ENCODE measurements around the gene CNTN2. TPM values are rescaled to one million over a fixed set of nuclear protein-coding genes. Genes with fewer than 3 reads are reported as not detected.

Gene CNTN2
- polyA plus RNA-seq, 4 donors = under 0.01 to 1.7 (median 0.35) TPM; not detected in 1

DNA sequence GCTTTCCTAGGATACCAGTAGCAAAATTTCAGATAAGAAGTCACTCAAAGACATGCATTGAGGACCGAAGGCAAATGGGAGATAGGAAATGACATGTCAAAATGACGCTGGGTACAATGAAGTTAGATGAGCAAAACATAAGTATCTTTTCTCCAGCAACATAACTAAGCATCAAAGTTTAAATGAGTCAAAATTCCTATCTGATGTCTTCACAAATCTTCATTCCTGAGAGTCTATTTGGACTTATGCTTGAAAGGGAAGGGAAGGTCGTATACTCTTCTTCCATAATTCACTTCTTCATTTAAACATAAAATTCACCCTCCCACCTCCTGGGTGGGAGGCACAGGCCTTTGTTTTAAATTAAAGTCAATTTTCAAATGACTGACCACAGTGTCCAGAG is 45.3 kb downstream of the CNTN2 start:
- Histone ChIP-seq H3K27me3 (ENCODE audit: control insufficient read depth in 3 of 3, insufficient read depth in 3 of 3, low read length in 3 of 3) (no peaks in the 10 kb centered on the region), H3K27ac (ENCODE audit: low read depth in 1 of 3, low read length in 2 of 3) (no peak overlapping the region), H3K9me3 (ENCODE audit: control insufficient read depth in 2 of 2, insufficient read depth in 1 of 2, low read depth in 1 of 2, low read length in 1 of 2) (no peaks in the 10 kb centered on the region), H3K4me3 (ENCODE audit: low read depth in 1 of 3, low read length in 3 of 3) (no peak overlapping the region), H3K36me3 (ENCODE audit: control insufficient read depth in 3 of 3, insufficient read depth in 2 of 3, low read depth in 1 of 3, low read length in 3 of 3) (peaks cover 17 to 26% (median 26%) of the 10 kb centered on the region in 3 donors), H3K4me1 (ENCODE audit: control insufficient read depth in 3 of 3, insufficient read depth in 2 of 3, low read depth in 1 of 3, low read length in 2 of 3) (no peaks in the 10 kb centered on the region)
- FAIRE-seq = no peak
- DNase-seq = no peak
- WGBS, 3 donors = 92 to 95% (median 93%) methylated on average over 3 of the region's 3 CpGs

DNA sequence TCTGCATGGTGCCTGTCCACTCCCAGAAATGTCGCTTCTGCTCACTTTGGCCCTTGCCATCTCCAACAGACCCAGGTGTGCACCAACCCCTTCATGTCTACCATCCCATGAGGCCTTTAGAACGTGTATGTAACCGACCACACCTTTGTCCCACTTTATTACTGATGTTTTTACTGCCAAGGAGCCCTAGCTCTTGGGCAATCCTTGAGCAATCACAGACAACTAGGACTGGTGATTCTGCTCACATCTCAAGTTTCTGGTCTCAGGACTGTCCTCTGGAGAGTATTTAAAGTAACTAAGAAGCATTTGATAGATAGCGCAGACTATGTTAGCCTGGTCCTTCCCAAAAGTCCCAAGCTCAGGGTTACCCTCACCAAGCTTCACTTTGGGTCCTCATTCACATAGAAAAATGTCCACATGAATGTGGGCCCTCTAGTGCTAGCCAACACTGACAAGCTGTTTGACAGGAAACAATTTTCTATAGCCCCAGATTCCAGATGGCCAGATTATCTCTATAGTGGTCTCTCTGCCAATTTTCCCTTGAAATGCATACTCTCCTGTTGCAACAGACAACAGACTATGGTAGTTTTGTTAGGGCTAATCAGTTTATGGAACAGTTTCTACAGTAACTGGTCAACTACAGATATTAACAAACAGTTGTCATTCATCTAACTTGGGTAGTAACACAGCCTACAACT is 48.2 kb downstream of the CNTN2 start:
- peaks cover 20 to 31% (median 20%) of the 10 kb centered on the region in 3 donors for H3K36me3 ChIP-seq (ENCODE audit: control insufficient read depth in 3 of 3, insufficient read depth in 2 of 3, low read depth in 1 of 3, low read length in 3 of 3)
- 69 to 85% (median 78%) methylated on average over 4 of the region's 4 CpGs for WGBS, 3 donors
- H3K27ac ChIP-seq (ENCODE audit: low read depth in 1 of 3, low read length in 2 of 3) = no peak overlapping the region
- no peaks in the 10 kb centered on the region for H3K9me3 ChIP-seq (ENCODE audit: control insufficient read depth in 2 of 2, insufficient read depth in 1 of 2, low read depth in 1 of 2, low read length in 1 of 2)
- no peak overlapping the region for H3K4me3 ChIP-seq (ENCODE audit: low read depth in 1 of 3, low read length in 3 of 3)
- FAIRE-seq = no peak
- peak in 1 of 2 donors; percentile 73 for DNase-seq
- no peaks in the 10 kb centered on the region for H3K4me1 ChIP-seq (ENCODE audit: control insufficient read depth in 3 of 3, insufficient read depth in 2 of 3, low read depth in 1 of 3, low read length in 2 of 3)
- no peaks in the 10 kb centered on the region for H3K27me3 ChIP-seq (ENCODE audit: control insufficient read depth in 3 of 3, insufficient read depth in 3 of 3, low read length in 3 of 3)

- Histone ChIP-seq H3K4me3 (ENCODE audit: low read depth in 1 of 3, low read length in 3 of 3) (no peak overlapping the region), H3K9me3 (ENCODE audit: control insufficient read depth in 2 of 2, insufficient read depth in 1 of 2, low read depth in 1 of 2, low read length in 1 of 2) (no peaks in the 10 kb centered on the region), H3K36me3 (ENCODE audit: control insufficient read depth in 3 of 3, insufficient read depth in 2 of 3, low read depth in 1 of 3, low read length in 3 of 3) (peaks cover 31 to 43% (median 42%) of the 10 kb centered on the region in 3 donors), H3K27me3 (ENCODE audit: control insufficient read depth in 3 of 3, insufficient read depth in 3 of 3, low read length in 3 of 3) (no peaks in the 10 kb centered on the region), H3K4me1 (ENCODE audit: control insufficient read depth in 3 of 3, insufficient read depth in 2 of 3, low read depth in 1 of 3, low read length in 2 of 3) (no peaks in the 10 kb centered on the region), H3K27ac (ENCODE audit: low read depth in 1 of 3, low read length in 2 of 3) (no peak overlapping the region)
- FAIRE-seq (no peak), DNase-seq (peak in 1 of 2 donors; percentile 17)
Observed at GRCh38 chr1:205095422-205095821, 52.4 kb downstream of the CNTN2 start.

- H3K4me3 ChIP-seq (ENCODE audit: low read depth in 1 of 3, low read length in 3 of 3) = no peak overlapping the region
- no peaks in the 10 kb centered on the region for H3K9me3 ChIP-seq (ENCODE audit: control insufficient read depth in 2 of 2, insufficient read depth in 1 of 2, low read depth in 1 of 2, low read length in 1 of 2)
- DNase-seq (no peak), FAIRE-seq (no peak)
- H3K36me3 ChIP-seq (ENCODE audit: control insufficient read depth in 3 of 3, insufficient read depth in 2 of 3, low read depth in 1 of 3, low read length in 3 of 3) = peaks cover 31 to 38% (median 33%) of the 10 kb centered on the region in 3 donors
- H3K4me1 ChIP-seq (ENCODE audit: control insufficient read depth in 3 of 3, insufficient read depth in 2 of 3, low read depth in 1 of 3, low read length in 2 of 3) = no peaks in the 10 kb centered on the region
- H3K27ac ChIP-seq (ENCODE audit: low read depth in 1 of 3, low read length in 2 of 3) = no peak overlapping the region
- no peaks in the 10 kb centered on the region for H3K27me3 ChIP-seq (ENCODE audit: control insufficient read depth in 3 of 3, insufficient read depth in 3 of 3, low read length in 3 of 3)
Observed at GRCh38 chr1:205098242-205098641, 55.2 kb downstream of the CNTN2 start.

- Histone ChIP-seq H3K9me3 (ENCODE audit: control insufficient read depth in 2 of 2, insufficient read depth in 1 of 2, low read depth in 1 of 2, low read length in 1 of 2) (no peaks in the 10 kb centered on the region), H3K36me3 (ENCODE audit: control insufficient read depth in 3 of 3, insufficient read depth in 2 of 3, low read depth in 1 of 3, low read length in 3 of 3) (peaks cover 22 to 33% (median 27%) of the 10 kb centered on the region in 3 donors)
- 96 to 97% (median 97%) methylated on average over 3 of the region's 3 CpGs for WGBS, 3 donors
Observed at GRCh38 chr1:205102404-205102803, 59.4 kb downstream of the CNTN2 start.

GRCh38 chr1:205107327-205107726 is 64.3 kb downstream of the CNTN2 start:
- no peaks in the 10 kb centered on the region for H3K4me1 ChIP-seq (ENCODE audit: control insufficient read depth in 3 of 3, insufficient read depth in 2 of 3, low read depth in 1 of 3, low read length in 2 of 3)
- H3K4me3 ChIP-seq (ENCODE audit: low read depth in 1 of 3, low read length in 3 of 3) = no peak overlapping the region
- 93 to 99% (median 97%) methylated on average over 4 of the region's 4 CpGs for WGBS, 3 donors
- no peak overlapping the region for H3K27ac ChIP-seq (ENCODE audit: low read depth in 1 of 3, low read length in 2 of 3)
- FAIRE-seq (no peak), DNase-seq (no peak)
- H3K27me3 ChIP-seq (ENCODE audit: control insufficient read depth in 3 of 3, insufficient read depth in 3 of 3, low read length in 3 of 3) = no peaks in the 10 kb centered on the region
- peaks cover 10 to 26% (median 15%) of the 10 kb centered on the region in 3 donors for H3K36me3 ChIP-seq (ENCODE audit: control insufficient read depth in 3 of 3, insufficient read depth in 2 of 3, low read depth in 1 of 3, low read length in 3 of 3)
- H3K9me3 ChIP-seq (ENCODE audit: control insufficient read depth in 2 of 2, insufficient read depth in 1 of 2, low read depth in 1 of 2, low read length in 1 of 2) = no peaks in the 10 kb centered on the region

More at GRCh38 chr1:205102404-205102803, 59.4 kb downstream of the CNTN2 start:
- no peaks in the 10 kb centered on the region for H3K27me3 ChIP-seq (ENCODE audit: control insufficient read depth in 3 of 3, insufficient read depth in 3 of 3, low read length in 3 of 3)
- H3K4me1 ChIP-seq (ENCODE audit: control insufficient read depth in 3 of 3, insufficient read depth in 2 of 3, low read depth in 1 of 3, low read length in 2 of 3) = no peaks in the 10 kb centered on the region
- DNase-seq (no peak), FAIRE-seq (no peak)
- H3K4me3 ChIP-seq (ENCODE audit: low read depth in 1 of 3, low read length in 3 of 3) = no peak overlapping the region
- H3K27ac ChIP-seq (ENCODE audit: low read depth in 1 of 3, low read length in 2 of 3) = no peak overlapping the region

GRCh38 chr1:205108464-205108863 is 65.5 kb downstream of the CNTN2 start:
- Histone ChIP-seq H3K4me1 (ENCODE audit: control insufficient read depth in 3 of 3, insufficient read depth in 2 of 3, low read depth in 1 of 3, low read length in 2 of 3) (no peaks in the 10 kb centered on the region), H3K27ac (ENCODE audit: low read depth in 1 of 3, low read length in 2 of 3) (no peak overlapping the region), H3K36me3 (ENCODE audit: control insufficient read depth in 3 of 3, insufficient read depth in 2 of 3, low read depth in 1 of 3, low read length in 3 of 3) (peaks cover 10 to 24% (median 14%) of the 10 kb centered on the region in 3 donors), H3K4me3 (ENCODE audit: low read depth in 1 of 3, low read length in 3 of 3) (no peak overlapping the region), H3K9me3 (ENCODE audit: control insufficient read depth in 2 of 2, insufficient read depth in 1 of 2, low read depth in 1 of 2, low read length in 1 of 2) (no peaks in the 10 kb centered on the region), H3K27me3 (ENCODE audit: control insufficient read depth in 3 of 3, insufficient read depth in 3 of 3, low read length in 3 of 3) (no peaks in the 10 kb centered on the region)
- FAIRE-seq = no peak
- 90 to 92% (median 92%) methylated on average over 4 of the region's 4 CpGs for WGBS, 3 donors
- DNase-seq = no peak

DNA sequence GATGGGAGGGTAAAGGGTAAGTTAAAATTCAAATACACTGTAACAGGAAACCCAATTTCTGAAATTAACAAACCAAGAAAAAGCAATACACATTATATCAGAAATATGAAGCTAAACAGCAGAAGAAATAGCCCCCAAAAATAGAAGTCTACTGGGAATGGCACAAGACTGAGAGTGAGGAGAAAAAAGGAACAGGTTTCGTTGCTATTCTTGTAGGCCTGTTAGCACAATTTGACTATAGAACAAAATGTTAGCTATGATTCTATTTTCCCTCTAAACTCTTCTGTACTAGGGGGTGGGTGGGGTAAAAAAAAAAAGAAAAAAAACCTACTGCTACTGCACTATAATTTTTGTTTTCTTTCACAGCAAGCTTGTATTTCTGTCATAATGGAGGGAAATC is 66.3 kb downstream of the CNTN2 start:
- 83 to 97% (median 92%) methylated on average over 1 of the region's 1 CpG for WGBS, 3 donors

GRCh38 chr1:205109711-205110110 is 66.7 kb downstream of the CNTN2 start:
- FAIRE-seq (no peak), DNase-seq (no peak)
- Histone ChIP-seq H3K4me1 (ENCODE audit: control insufficient read depth in 3 of 3, insufficient read depth in 2 of 3, low read depth in 1 of 3, low read length in 2 of 3) (no peaks in the 10 kb centered on the region), H3K27me3 (ENCODE audit: control insufficient read depth in 3 of 3, insufficient read depth in 3 of 3, low read length in 3 of 3) (no peaks in the 10 kb centered on the region), H3K36me3 (ENCODE audit: control insufficient read depth in 3 of 3, insufficient read depth in 2 of 3, low read depth in 1 of 3, low read length in 3 of 3) (peaks cover 9 to 18% (median 10%) of the 10 kb centered on the region in 3 donors), H3K4me3 (ENCODE audit: low read depth in 1 of 3, low read length in 3 of 3) (no peak overlapping the region), H3K9me3 (ENCODE audit: control insufficient read depth in 2 of 2, insufficient read depth in 1 of 2, low read depth in 1 of 2, low read length in 1 of 2) (no peaks in the 10 kb centered on the region), H3K27ac (ENCODE audit: low read depth in 1 of 3, low read length in 2 of 3) (no peak overlapping the region)
- 79 to 94% (median 90%) methylated on average over 5 of the region's 5 CpGs for WGBS, 3 donors

More for the DNA sequence above, 66.3 kb downstream of the CNTN2 start:
- FAIRE-seq (no peak), DNase-seq (no peak)
- H3K4me1 ChIP-seq (ENCODE audit: control insufficient read depth in 3 of 3, insufficient read depth in 2 of 3, low read depth in 1 of 3, low read length in 2 of 3) = no peaks in the 10 kb centered on the region
- H3K27ac ChIP-seq (ENCODE audit: low read depth in 1 of 3, low read length in 2 of 3) = no peak overlapping the region
- no peak overlapping the region for H3K4me3 ChIP-seq (ENCODE audit: low read depth in 1 of 3, low read length in 3 of 3)
- H3K36me3 ChIP-seq (ENCODE audit: control insufficient read depth in 3 of 3, insufficient read depth in 2 of 3, low read depth in 1 of 3, low read length in 3 of 3) = peaks cover 9 to 22% (median 10%) of the 10 kb centered on the region in 3 donors
- H3K9me3 ChIP-seq (ENCODE audit: control insufficient read depth in 2 of 2, insufficient read depth in 1 of 2, low read depth in 1 of 2, low read length in 1 of 2) = no peaks in the 10 kb centered on the region
- no peaks in the 10 kb centered on the region for H3K27me3 ChIP-seq (ENCODE audit: control insufficient read depth in 3 of 3, insufficient read depth in 3 of 3, low read length in 3 of 3)
